ENCODE results near the gene KRTAP21-1.

The KRTAP21-1 gene

DNA sequence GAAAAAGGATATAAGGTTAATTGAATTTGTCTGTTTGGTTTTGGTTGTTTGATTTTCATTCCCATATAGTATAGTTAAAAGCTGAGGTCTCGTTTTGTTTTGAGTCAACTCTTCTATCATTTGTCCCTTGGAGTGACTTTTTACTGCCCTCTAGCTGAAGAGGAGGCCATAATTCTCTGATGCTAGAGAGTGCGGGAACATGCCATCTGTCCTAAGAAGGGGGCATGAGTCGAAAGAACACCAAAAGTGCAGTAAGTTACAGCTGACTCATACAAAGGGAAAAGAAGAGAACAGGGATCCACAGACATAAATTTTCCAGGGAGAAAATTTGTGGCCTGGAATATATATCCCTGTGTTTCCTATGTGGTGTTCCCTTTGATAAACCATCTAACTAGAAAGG is 40.8 kb downstream of the KRTAP21-1 start:
- no peak overlapping the region for H3K27ac ChIP-seq
- TF ChIP-seq, protein P1, sequence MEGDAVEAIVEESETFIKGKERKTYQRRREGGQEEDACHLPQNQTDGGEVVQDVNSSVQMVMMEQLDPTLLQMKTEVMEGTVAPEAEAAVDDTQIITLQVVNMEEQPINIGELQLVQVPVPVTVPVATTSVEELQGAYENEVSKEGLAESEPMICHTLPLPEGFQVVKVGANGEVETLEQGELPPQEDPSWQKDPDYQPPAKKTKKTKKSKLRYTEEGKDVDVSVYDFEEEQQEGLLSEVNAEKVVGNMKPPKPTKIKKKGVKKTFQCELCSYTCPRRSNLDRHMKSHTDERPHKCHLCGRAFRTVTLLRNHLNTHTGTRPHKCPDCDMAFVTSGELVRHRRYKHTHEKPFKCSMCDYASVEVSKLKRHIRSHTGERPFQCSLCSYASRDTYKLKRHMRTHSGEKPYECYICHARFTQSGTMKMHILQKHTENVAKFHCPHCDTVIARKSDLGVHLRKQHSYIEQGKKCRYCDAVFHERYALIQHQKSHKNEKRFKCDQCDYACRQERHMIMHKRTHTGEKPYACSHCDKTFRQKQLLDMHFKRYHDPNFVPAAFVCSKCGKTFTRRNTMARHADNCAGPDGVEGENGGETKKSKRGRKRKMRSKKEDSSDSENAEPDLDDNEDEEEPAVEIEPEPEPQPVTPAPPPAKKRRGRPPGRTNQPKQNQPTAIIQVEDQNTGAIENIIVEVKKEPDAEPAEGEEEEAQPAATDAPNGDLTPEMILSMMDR (conservative IDR thresholded peaks at IDR 0.05) = peak; percentile 66

DNA sequence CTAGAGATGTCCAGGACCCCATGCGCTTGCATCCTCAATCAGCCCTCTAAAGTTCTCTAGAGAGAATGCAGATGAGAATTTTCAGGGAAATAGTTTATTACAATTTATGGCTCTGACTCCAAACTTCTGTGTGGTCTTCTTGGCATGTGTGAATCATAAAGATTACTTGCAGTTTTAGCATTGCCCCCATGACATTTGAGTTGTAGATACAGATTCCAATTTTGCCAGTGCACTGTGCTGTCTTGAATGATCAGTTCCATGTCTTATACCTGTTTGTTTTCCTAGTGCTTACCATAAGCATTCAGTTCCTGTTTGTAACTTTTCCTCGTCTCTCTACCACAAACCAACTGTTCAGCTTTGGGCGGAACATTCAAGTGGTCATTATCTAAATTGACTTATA is 41.5 kb downstream of the KRTAP21-1 start:
- H3K27ac ChIP-seq = no peak overlapping the region
- TF ChIP-seq, protein P1 (conservative IDR thresholded peaks at IDR 0.05) = no peak

DNA sequence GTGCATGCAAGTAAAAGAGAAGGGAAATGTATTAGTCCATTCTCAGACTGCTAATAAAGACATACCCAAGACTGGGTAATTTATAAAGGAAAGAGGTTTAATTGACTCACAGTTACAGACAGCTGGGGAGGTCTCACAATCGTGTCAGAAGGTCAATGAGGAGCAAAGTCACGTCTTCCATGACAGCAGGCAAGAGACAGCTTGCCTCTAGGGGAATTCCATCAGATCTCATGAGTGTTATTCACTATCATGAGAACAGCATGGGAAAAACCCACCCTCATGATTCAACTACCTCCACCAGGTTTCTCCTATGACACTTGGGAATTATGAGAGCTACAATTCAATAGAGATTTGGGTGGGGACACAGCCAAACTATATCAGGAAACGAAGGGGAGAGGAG is 44.7 kb downstream of the KRTAP21-1 start:
- TF ChIP-seq, protein P1 (conservative IDR thresholded peaks at IDR 0.05) = no peak
- no peak overlapping the region for H3K27ac ChIP-seq

DNA sequence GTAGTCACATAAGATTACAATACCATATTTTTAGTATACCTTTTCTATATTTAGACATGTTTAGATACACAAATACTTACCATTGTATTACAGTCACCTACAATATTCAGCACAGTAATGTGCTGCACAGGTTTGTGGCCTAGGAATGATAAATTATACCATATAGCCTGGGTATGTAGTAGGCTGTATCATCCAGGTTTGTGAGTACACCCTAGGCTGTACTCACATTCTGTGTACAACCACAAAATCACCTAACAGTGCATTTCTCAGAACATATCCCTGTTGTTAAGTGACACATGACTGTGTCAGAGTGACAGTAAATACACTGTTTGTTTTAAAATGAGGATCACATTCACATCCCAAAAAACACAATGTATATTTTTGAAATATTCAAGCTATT is 47.8 kb downstream of the KRTAP21-1 start:
- TF ChIP-seq, protein P1 (conservative IDR thresholded peaks at IDR 0.05) = no peak
- H3K27ac ChIP-seq = no peak overlapping the region
